ENCODE measurements around the gene KCNN1. TPM values are rescaled to one million over a fixed set of nuclear protein-coding genes. Genes with fewer than 3 reads are reported as not detected.
A peak's percentile ranks its signal among the peaks of the same experiment; 100 is the strongest.
"Not testable (repeated sequence)": the region's sequence is repeated elsewhere in the genome, so short reads cannot be mapped to it uniquely, and the experiment has no call there.

KCNN1 gene
- total RNA-seq, 1 experiment from 2014 or later = 1.7 TPM

DNA sequence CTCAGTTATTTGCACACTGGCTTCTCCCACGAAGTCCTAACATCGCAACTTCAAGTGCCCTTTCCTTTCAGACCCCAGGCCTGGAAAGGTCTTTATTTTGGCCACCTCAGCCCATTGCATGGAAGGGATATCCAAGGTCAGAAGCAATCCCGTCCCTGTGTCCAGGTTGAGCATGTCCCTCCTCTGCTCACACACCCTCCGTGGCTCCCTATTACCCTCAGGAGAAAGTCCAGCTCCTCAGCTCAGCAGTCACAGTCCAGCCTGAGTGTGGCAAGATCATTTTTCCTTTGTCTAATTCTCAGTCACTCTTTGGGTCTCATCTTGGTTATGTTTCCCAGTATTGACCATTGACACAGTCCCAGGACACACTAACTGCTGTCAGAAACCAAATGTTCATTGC, 60.2 kb downstream of the KCNN1 start:
- DNase-seq (ENCODE audit: low spot score) = no peak

DNA sequence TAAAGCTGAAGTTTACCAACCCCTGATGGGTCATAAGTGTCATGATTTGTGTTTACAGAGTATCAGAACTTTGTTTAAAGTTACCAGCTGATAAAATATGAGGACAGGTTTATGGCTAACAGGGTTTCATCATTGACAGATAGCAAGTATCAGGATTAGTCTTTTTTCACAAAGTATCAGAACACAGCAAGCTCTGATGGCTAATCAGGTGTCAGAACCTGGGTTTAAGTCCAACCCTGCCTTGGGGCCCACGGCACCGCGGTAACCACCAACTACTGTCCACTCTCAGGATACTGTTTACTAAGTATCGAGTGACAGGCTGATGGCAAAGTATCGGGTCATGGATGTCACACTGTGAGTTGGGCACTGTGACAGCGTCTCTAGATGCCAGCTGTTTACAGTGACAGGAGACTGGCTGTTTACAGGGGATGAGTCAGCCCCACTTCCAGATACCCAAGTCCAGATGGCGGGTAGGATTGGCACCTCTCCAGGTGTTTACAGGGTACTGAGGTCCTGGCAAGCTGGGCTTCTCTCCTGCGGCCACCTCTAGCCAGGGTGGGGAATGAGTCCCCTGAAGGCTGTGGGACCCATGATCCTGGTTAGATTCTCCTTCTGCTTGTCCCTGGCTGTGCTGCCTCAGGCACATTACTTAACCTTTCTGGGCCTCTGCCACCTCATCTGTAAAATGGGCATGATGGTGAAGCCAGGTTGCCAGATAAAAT, 62.9 kb downstream of the KCNN1 start:
- peak; percentile 85 for DNase-seq (ENCODE audit: low spot score)

DNA sequence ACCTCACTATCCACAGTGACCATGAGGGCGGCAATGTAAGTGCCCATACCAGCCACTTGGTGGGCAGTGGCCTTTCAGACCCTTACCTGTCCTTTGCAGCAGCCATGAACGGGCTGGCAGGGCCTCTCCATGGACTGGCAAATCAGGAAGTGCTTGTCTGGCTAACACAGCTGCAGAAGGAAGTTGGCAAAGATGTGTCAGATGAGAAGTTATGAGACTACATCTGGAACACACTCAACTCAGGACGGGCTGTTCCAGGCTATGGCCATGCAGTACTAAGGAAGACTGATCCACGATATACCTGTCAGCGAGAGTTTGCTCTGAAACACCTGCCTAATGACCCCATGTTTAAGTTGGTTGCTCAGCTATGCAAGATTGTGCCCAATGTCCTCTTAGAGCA, 64.5 kb downstream of the KCNN1 start:
- DNase-seq (ENCODE audit: low spot score) = not testable (repeated sequence)

DNA sequence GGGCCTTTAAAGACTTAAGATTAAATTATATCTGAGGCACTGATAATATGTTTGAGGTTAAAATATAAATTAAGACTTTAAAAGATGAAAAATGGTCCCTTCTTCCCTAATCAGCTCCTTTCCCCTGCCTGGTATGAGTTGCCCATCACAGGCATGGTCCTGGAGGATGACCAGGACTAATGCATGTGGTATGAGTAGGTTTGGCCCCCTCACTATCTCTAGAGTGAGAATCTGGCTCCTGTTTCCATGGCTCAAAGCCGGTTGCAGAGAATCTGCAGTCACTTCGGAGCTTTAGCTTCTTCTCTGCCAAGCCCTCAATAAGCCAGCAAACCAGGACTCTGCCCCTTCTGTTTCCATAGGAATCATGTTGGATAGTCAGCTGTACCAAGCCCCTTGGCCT, 65.2 kb downstream of the KCNN1 start:
- DNase-seq (ENCODE audit: low spot score) = not testable (repeated sequence)

DNA sequence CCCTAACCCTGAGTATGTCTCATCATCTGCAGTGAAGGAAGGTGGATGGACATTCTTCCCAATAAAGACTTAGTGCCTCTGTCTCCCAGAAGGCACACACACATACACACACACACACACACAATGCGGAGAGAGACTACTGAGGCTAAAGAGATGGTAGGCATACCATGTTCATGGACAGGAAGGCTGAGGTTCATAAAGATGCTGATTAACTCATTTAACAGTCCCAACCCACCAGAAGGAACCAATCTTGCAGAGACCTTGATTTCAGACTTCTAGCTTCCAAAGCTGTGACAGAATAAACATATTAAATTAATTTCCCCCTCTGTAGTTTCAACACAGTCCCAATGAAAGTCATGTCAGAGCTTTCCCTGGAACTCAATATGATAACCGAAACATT, 74.1 kb downstream of the KCNN1 start:
- DNase-seq (ENCODE audit: low spot score) = no peak

DNA sequence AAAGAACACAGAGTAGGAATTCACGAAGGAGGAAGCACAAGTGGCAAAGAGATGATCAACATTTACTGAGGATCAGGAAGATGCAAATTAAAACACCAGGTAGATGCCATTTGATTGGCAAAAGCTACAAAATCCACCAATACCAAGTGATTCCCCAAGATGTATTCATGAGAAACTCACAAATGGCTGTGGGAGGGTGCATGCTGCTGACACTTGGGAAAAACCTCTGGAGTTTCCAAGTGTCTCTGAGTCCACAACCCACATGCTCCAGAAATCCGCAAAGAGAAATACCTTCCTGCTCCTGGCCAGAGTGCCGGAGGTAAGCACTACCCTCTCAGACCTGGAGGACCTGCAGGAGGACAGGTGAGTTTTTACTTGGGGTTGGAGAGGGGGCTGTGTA, 76.8 kb downstream of the KCNN1 start:
- DNase-seq (ENCODE audit: low spot score) = no peak

DNA sequence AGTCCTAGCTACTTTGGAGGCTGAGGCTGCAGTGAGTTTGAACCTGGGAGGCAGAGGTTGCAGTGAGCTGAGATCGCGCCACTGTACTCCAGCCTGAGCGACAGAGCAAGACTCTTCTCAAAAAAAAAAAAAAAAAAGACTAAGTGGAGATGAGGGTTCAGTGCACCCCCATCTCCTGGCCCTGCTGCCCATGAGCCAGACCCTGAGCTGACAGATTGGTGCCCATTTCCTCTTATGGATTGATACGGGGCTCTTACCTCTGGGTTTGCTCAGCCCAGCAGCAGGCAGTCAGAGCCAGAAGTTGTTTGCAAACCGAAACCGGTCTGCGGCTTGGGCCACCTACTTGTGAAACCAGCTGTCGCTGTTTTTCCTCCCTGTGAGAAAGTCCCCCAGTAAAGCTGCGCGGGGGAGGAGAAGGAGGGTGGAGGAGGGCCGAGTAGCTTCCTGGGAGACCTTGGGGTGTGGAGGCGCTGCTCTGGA, 78.0 kb downstream of the KCNN1 start:
- peak; percentile 96 for DNase-seq (ENCODE audit: low spot score)

DNA sequence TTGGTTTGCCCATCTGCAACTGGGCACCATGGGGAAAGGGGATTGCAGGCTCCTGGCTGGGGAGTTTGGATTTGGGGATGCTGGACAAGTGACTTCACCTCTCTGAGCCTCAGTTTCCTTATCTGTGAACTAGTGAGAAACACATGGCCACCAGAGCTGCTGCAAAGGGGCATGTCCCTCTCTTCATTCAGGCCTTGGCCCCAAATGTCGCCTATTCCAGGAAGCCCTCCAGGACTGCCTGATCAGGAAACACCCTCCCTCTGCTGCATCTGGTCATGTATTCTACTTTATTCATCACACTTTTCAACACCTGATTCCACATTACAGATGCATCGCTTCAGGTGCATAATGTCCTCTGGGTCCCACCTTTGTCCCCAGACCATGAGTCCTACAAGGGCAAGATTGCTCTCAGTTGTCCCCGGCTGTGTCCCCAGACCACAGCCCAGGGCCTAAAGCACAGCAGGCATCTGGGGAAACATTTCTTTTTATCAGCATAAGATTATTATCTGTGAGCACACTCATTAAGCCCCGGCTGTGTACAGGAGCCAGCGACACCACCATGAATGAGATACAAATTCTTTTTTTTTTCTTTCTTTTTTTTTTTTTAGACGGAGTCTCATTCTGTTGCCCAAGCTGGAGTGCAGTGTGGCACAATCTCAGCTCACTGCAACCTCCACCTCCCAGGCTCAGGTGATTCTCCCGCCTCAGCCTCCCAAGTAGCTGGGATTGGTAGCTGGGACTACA, 78.6 kb downstream of the KCNN1 start:
- DNase-seq (ENCODE audit: low spot score) = no peak

DNA sequence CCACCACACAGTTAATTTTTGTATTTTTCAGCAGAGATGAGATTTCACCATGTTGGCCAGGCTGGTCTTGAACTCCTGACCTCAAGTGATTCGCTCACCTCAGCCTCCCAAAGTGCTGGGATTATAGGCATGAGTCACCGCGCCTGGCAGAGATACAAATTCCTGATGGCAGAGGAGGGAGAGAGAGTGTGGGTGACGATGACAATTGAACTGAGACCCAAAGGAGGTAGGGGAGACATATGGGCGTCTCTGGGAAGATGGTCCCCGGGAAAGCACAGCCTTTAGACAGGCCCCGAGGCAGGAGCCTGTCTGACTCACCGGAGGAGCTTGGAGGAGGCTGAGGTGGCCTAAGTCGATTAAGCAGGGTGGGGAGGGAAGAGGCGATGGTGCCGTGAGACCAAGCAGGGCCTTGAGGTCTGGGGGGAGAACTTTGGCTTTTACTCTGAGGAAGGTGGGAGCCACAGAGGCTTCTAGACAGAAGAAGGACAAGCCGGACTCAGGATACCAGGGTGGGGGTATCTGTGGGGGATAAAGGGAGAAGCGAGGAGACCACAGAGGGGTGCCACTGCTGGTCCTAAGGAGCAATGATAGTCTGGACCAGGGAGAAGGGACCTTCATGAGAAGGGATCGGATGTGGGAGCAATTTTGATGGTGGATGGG, 79.3 kb downstream of the KCNN1 start:
- peak; percentile 93 for DNase-seq (ENCODE audit: low spot score)

DNA sequence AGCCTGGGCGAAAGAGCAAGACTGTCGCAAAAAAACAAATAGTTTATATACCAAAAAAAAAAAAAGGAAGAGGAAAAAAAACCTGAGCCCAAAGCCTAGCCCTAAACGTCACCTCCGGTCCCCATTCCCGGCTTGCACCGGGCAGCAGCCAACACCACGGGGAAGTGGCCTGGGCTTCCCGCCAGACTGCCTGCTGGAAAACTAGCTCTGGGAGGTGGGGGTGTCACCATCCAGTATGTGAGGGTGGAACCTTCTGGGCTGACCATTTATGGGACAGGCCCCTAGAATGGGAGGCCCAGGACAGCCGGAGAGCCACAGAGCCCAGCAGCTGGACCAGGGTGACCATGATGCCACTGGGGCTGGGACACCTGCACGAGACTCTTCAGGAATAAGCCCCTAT, 82.5 kb downstream of the KCNN1 start:
- DNase-seq (ENCODE audit: low spot score) = peak; percentile 91

Other genes with a start within 250 kb of the KCNN1 start
- 6.7 and 14.6 TPM in 2 replicates for gene MAP1S, start 247.6 kb upstream of the KCNN1 start, total RNA-seq (2014; rRNA removed; shearing (Covaris generic))
- gene FCHO1, start 215.6 kb upstream of the KCNN1 start, total RNA-seq (2014; rRNA removed; shearing (Covaris generic)) = 0.58 TPM in 1 of 2 replicates, not detected in the other
- gene B3GNT3, start 172.0 kb upstream of the KCNN1 start, total RNA-seq (2014; rRNA removed; shearing (Covaris generic)) = not detected in 2 replicates
- gene INSL3, start 145.6 kb upstream of the KCNN1 start, total RNA-seq (2014; rRNA removed; shearing (Covaris generic)) = not detected in 2 replicates
- 0.37 and 0.90 TPM in 2 replicates for gene JAK3, start 119.1 kb upstream of the KCNN1 start, total RNA-seq (2014; rRNA removed; shearing (Covaris generic))
- 1,138 and 1,297 TPM in 2 replicates for gene RPL18A, start 107.2 kb upstream of the KCNN1 start, total RNA-seq (2014; rRNA removed; shearing (Covaris generic))
- gene SLC5A5, start 95.2 kb upstream of the KCNN1 start, total RNA-seq (2014; rRNA removed; shearing (Covaris generic)) = not detected in 2 replicates
- gene CCDC124, start 34.1 kb upstream of the KCNN1 start, total RNA-seq (2014; rRNA removed; shearing (Covaris generic)) = 30.4 and 36.6 TPM in 2 replicates
- 8.7 and 9.3 TPM in 2 replicates for gene ARRDC2, start 41.1 kb downstream of the KCNN1 start, total RNA-seq (2014; rRNA removed; shearing (Covaris generic))
- 2.4 TPM in 2 replicates for gene IL12RB1, start 119.8 kb downstream of the KCNN1 start, total RNA-seq (2014; rRNA removed; shearing (Covaris generic))
- 2.4 and 3.1 TPM in 2 replicates for gene MAST3, start 130.7 kb downstream of the KCNN1 start, total RNA-seq (2014; rRNA removed; shearing (Covaris generic))
- 9.8 and 25.1 TPM in 2 replicates for gene PIK3R2, start 186.1 kb downstream of the KCNN1 start, total RNA-seq (2014; rRNA removed; shearing (Covaris generic))
- 156 and 172 TPM in 2 replicates for gene IFI30, start 206.7 kb downstream of the KCNN1 start, total RNA-seq (2014; rRNA removed; shearing (Covaris generic))
- gene MPV17L2, start 226.1 kb downstream of the KCNN1 start, total RNA-seq (2014; rRNA removed; shearing (Covaris generic)) = 17.7 and 30.9 TPM in 2 replicates
- 0.41 and 2.2 TPM in 2 replicates for gene RAB3A, start 236.9 kb downstream of the KCNN1 start, total RNA-seq (2014; rRNA removed; shearing (Covaris generic))